Fibroblast of mammary gland (primary cell): Measurements from ENCODE around the gene CHST9.
"Not testable (repeated sequence)": the region's sequence is repeated elsewhere in the genome, so short reads cannot be mapped to it uniquely, and the experiment has no call there.

ENCODE experiments used
- DNase-seq: peaks from one replicate; pipeline ENCODE4 v3.0.0-alpha.2; 2010; ENCODE audit warnings: low read depth
- H3K4me3 ChIP-seq: 2 replicates; pipeline ENCODE4 v1.5.1; 2011; ENCODE audit warnings: low read depth, mild to moderate bottlenecking, low read length, moderate library complexity; ENCODE audit not compliant: control insufficient read depth
- TF ChIP-seq, protein P1 (sequence below): conservative IDR thresholded peaks from 2 replicates; pipeline ENCODE4 v1.5.1; 2011; ENCODE audit warnings: low read depth, low read length, inconsistent platforms; ENCODE audit not compliant: control insufficient read depth, insufficient read depth

Gene CHST9

DNA sequence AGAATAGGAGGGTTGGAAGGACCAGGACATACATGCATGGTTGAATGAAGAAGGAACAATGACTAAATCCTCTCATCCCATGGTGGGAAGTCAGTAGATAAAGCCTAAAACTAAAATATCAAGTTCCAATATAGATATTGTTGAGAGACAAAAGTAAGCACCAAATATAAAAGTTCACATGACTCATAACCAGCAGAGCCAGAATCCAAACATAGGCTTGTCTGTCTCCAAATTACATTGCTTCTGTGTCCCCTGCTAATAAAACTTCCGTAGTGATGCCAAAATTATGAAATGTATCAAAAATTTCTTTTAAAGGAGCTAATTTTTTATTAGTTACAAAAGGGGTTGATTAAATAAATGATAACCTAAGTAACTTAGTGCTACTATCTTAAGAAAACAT lies 19.7 kb downstream of the CHST9 start:
- H3K4me3 ChIP-seq, result no peak overlapping the region
- TF ChIP-seq, protein P1, sequence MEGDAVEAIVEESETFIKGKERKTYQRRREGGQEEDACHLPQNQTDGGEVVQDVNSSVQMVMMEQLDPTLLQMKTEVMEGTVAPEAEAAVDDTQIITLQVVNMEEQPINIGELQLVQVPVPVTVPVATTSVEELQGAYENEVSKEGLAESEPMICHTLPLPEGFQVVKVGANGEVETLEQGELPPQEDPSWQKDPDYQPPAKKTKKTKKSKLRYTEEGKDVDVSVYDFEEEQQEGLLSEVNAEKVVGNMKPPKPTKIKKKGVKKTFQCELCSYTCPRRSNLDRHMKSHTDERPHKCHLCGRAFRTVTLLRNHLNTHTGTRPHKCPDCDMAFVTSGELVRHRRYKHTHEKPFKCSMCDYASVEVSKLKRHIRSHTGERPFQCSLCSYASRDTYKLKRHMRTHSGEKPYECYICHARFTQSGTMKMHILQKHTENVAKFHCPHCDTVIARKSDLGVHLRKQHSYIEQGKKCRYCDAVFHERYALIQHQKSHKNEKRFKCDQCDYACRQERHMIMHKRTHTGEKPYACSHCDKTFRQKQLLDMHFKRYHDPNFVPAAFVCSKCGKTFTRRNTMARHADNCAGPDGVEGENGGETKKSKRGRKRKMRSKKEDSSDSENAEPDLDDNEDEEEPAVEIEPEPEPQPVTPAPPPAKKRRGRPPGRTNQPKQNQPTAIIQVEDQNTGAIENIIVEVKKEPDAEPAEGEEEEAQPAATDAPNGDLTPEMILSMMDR, result no peak

DNA sequence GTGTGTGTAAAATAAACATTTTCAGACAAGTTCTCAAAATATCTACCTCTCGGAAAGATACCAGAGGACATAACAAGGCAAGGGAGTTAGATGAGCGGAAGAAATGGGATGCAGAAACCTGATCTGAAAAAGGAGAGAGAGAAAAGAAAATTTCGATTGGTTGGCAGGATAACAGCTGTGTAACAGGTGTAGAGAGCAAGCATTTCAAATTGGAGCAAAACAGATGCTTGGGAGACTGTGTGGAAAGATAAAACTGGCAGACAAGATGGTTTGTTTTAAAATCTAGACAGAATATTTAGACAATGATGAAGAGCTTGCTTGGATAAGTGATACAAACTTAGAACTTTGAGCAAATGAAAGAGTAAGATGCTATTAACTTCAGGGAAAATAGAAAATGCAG lies 20.2 kb downstream of the CHST9 start:
- TF ChIP-seq, protein P1, result no peak
- DNase-seq, result no peak
- no peak overlapping the region for H3K4me3 ChIP-seq

More for the DNA sequence above, 19.7 kb downstream of the CHST9 start:
- DNase-seq, result no peak

DNA sequence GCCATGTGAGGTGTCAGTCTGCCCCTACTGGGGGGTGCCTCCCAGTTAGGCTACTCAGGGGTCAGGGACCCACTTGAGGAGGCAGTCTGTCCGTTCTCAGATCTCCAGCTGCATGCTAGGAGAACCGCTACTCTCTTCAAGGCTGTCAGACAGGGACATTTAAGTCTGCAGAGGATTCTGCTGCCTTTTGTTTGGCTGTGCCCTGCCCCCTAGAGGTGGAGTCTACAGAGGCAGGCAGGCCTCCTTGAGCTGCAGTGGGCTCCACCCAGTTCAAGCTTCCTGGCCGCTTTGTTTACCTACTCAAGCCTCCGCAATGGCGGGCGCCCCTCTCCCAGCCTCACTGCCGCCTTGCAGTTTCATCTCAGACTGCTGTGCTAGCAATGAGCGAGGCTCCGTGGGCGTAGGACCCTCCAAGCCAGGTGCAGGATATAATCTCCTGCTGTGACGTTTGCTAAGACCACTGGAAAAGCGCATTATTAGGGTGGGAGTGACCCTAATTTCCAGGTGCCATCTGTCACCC lies 21.9 kb downstream of the CHST9 start:
- DNase-seq, result not testable (repeated sequence)

GRCh38 chr18:27149240-27149639 lies 35.9 kb downstream of the CHST9 start:
- not testable (repeated sequence) for H3K4me3 ChIP-seq, DNase-seq

More for the DNA sequence above, 21.9 kb downstream of the CHST9 start:
- H3K4me3 ChIP-seq, result not testable (repeated sequence)

DNA sequence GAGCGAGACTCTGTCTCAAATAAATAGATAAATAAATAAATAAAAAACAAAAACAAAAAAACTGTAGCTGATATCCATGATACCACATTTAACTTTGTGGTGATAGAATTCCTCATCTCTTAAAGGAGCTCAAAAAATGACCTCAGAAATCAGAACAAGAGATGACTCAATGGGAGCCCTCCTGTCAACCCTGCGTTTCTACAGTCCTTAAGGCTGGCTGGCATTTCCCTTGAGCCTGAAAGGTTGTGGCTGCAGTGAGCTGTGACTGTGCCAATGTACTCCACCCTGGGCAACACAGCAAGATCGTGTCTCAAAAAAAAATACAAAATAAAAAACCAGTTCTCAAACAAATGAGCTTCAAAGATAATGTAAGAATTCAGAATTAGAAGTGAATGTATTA lies 40.4 kb downstream of the CHST9 start:
- no peak overlapping the region for H3K4me3 ChIP-seq
- TF ChIP-seq, protein P1, result no peak
- DNase-seq, result no peak

DNA sequence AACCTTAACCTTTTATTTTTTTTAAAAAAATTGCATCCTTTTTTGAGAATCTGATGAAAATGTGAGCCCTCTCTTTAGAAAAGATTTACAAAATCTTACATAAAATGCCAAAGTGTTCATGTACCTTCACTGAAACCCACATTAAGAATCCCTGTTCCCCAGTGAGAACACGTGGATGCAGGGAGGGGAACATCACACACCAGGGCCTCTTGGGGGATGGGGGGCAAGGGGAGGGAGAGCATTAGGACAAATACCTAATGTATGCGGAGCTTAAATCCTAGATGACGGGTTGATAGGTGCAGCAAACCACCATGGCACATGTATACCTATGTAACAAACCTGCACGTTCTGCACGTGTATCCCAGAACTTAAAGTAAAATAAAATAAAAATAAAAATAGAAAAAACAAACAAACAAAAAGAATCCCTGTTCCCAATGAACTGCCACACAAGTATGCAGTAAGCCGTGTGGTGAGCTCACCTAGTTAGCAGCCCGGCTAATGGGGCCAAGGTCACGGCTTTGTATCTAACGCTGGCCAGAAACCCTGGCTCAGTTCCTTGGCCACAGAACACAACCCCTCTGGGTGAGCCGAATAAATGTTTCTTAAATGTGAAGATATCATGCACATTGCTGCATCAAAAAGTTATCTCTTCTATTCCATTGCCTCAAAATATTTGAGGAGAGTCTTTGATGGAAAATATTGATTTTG lies 41.4 kb downstream of the CHST9 start:
- DNase-seq, result no peak
- no peak overlapping the region for H3K4me3 ChIP-seq
- TF ChIP-seq, protein P1, result no peak

- DNase-seq, result no peak
- no peak overlapping the region for H3K4me3 ChIP-seq
- TF ChIP-seq, protein P1, result no peak
These were observed 42.2 kb downstream of the CHST9 start for GRCh38 chr18:27142891-27143290.

- TF ChIP-seq, protein P1, result no peak
- H3K4me3 ChIP-seq, result no peak overlapping the region
- no peak for DNase-seq
These were observed 43.2 kb downstream of the CHST9 start for GRCh38 chr18:27141876-27142275.
